WTC11 (cell line): ENCODE data around the gene HOXA2. TPM values are rescaled to one million over a fixed set of nuclear protein-coding genes. Genes with fewer than 3 reads are reported as not detected.

Source experiments
- ARID4B ChIP-seq: sonication (generic); formaldehyde crosslinking; IDR thresholded peaks from 2 replicates; pipeline ENCODE4 v1.8.0; 2023; ENCODE audit warnings: missing genetic modification reagents, mild to moderate bottlenecking, borderline replicate concordance
- CTCF ChIP-seq: fragments of 200-600 bp; IDR thresholded peaks from 2 replicates; pipeline ENCODE4 v1.8.0; 2022; ENCODE audit warnings: antibody characterized with exemption
- E2F5 ChIP-seq: sonication (generic); formaldehyde crosslinking; IDR thresholded peaks from 2 replicates; pipeline ENCODE4 v1.8.1; 2022; ENCODE audit warnings: mild to moderate bottlenecking, moderate library complexity, missing genetic modification reagents
- NR3C1 ChIP-seq: sonication (generic); formaldehyde crosslinking; conservative IDR thresholded peaks from 2 replicates; pipeline ENCODE4 v1.8.1; 2023; ENCODE audit warnings: low read depth, mild to moderate bottlenecking, missing genetic modification reagents
- PRDM15 ChIP-seq: sonication (generic); formaldehyde crosslinking; IDR thresholded peaks from 2 replicates; pipeline ENCODE4 v1.8.0; 2022; ENCODE audit warnings: missing genetic modification reagents
- ZBTB43 ChIP-seq: sonication (generic); formaldehyde crosslinking; IDR thresholded peaks from 2 replicates; pipeline ENCODE4 v1.8.1; 2023; ENCODE audit warnings: mild to moderate bottlenecking, missing genetic modification reagents
- ZNF281 ChIP-seq: sonication (generic); formaldehyde crosslinking; IDR thresholded peaks from 2 replicates; pipeline ENCODE4 v1.8.0; 2023; ENCODE audit warnings: mild to moderate bottlenecking, missing genetic modification reagents
- ZNF396 ChIP-seq: fragments of 250-450 bp; sonication (Bioruptor Pico); IDR thresholded peaks from 2 replicates; pipeline ENCODE4 v1.8.0; 2021; ENCODE audit warnings: mild to moderate bottlenecking, moderate library complexity, borderline replicate concordance
- total RNA-seq: library from RNA; stranded (reverse); gene quantifications from 3 replicates; pipeline ENCODE4 v1.2.3, GENCODE V29; 2021

Gene HOXA2
- total RNA-seq, 1 experiment from 2014 or later = not detected

- TF ChIP-seq ARID4B = 0 out of 2 replicates have a peak, but pooled peaks have one; percentile 75
- TF ChIP-seq CTCF = no peak
- peak; percentile 97 for TF ChIP-seq E2F5 (CRISPR knock-in tag)
- TF ChIP-seq ZBTB43 (CRISPR knock-in tag) = 0 out of 2 replicates have a peak, but pooled peaks have one; percentile 49
- TF ChIP-seq ZNF396 (CRISPR knock-in tag) = no peak
- no peak for TF ChIP-seq PRDM15 (CRISPR knock-in tag)
- 0 out of 2 replicates have a peak, but pooled peaks have one; percentile 58 for TF ChIP-seq NR3C1 (CRISPR knock-in tag)
- TF ChIP-seq ZNF281 (CRISPR knock-in tag) = peak; percentile 92
Observed at GRCh38 chr7:27088002-27088922, 14.2 kb downstream of the HOXA2 start (continued).
